T-helper 2 cell treated with Interferon-gamma antibody and Interleukin-4, amounts not matched to agents 100 ng/mL and 5 ng/mL, for 36 hours (primary cell): Measurements from ENCODE around the gene ARSA. TPM values are rescaled to one million over a fixed set of nuclear protein-coding genes. Genes with fewer than 3 reads are reported as not detected.

ENCODE experiments used
- intact Hi-C: fragments of 100-400 bp; cut with micrococcal nuclease; formaldehyde crosslinking; loops from one replicate; pipeline ENCODE4 v1.15.1; 2023
- total RNA-seq: library from RNA; stranded (reverse); gene quantifications from 2 replicates; pipeline ENCODE4 v1.2.3, GENCODE V29; 2022

ARSA gene
- total RNA-seq, 1 donor from 2014 or later: 45.8 TPM

DNA sequence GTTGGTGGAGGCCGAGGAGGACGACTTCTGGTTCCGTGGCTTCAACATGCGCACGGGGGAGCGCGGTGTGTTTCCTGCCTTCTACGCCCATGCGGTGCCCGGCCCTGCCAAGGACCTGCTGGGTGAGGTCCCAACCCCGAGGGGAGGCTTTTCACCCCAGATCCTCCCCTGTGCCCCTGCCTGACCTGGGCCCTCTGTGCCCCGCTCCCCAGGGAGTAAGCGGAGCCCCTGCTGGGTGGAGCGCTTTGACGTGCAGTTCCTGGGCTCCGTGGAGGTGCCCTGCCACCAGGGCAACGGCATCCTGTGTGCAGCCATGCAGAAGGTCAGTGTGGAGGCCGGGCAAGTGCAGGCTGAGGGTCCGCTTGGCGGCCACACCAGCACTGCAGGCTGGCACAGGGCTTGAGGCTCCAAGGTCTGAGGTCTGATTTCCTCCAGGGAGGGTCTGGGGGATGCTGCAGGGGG lies 22.3 kb downstream of the ARSA start:
- intact Hi-C loops: no loop called here

DNA sequence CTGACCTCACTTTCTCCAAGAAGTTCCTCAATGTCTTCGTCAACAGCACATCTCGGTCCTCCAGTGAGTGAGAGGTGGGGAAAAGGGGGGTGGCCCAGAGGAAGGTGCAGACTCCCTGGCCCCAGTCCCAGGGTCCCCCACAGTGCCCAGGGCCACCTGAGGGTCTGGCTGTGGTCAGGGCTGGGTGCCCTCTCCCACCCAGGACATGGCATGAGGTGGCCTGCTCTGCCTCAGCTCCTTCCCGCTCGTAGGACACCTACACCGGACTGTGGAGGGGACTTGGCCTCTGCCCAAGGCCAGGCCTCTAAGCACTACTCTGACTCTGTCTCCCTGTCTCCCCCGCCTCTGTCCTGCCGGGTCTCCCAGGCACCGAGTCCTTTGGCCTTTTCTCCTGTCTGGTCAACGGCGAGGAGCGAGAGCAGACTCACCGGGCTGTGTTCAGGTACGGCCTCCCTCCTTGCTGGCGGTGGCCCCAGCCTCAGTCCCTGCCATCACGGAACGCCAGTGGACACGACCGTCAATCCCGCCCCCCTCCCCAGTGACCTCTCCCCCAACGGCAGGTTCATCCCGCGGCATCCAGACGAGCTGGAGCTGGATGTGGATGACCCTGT lies 22.8 kb downstream of the ARSA start:
- intact Hi-C loops: no loop called here

DNA sequence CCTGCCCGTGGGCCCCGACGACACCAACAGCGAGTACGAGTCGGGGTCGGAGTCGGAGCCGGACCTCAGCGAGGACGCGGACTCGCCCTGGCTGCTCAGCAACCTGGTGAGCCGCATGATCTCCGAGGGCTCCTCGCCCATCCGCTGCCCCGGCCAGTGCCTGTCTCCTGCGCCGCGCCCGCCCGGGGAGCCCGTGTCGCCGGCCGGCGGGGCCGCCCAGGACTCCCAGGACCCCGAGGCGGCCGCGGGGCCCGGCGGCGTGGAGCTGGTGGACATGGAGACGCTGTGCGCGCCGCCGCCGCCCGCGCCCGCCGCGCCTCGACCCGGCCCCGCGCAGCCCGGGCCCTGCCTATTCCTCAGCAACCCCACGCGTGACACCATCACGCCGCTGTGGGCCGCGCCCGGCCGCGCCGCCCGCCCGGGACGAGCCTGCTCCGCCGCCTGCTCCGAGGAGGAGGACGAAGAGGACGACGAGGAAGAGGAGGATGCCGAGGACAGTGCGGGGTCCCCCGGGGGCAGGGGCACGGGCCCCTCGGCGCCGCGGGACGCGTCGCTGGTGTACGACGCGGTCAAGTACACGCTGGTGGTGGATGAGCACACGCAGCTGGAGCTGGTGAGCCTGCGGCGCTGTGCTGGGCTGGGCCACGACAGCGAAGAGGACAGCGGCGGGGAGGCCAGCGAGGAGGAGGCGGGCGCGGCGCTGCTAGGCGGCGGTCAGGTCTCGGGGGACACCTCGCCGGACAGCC lies 23.5 kb downstream of the ARSA start:
- intact Hi-C loops: no loop called here

DNA sequence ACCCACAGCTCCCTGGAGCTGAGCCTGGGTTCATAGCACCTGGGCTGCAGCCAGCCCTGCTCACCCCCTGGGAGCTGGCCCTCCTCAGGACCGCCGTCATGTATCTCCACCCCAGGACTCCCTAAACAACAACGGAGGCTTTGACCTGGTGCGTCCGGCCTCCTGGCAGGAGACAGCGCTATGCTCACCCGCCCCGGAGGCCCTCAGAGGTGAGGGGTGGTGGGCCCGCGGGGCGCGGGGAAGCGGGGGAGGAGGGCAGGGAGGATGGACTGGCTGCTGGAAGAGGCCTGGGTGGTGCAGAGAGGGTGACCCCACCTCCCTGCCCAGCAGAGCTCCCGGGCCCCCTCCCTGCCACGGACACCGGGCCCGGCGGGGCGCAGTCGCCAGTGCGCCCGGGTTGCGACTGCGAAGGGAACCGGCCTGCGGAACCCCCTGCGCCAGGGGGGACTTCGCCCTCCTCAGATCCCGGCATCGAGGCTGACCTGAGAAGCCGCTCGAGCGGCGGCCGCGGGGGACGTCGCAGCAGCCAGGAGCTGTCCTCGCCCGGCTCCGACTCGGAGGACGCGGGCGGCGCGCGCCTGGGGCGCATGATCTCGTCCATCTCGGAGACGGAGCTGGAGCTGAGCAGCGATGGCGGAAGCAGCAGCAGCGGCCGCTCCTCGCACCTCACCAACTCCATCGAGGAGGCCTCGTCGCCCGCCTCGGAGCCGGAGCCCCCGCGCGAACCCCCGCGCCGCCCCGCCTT lies 24.3 kb downstream of the ARSA start:
- intact Hi-C loops: no loop called here

DNA sequence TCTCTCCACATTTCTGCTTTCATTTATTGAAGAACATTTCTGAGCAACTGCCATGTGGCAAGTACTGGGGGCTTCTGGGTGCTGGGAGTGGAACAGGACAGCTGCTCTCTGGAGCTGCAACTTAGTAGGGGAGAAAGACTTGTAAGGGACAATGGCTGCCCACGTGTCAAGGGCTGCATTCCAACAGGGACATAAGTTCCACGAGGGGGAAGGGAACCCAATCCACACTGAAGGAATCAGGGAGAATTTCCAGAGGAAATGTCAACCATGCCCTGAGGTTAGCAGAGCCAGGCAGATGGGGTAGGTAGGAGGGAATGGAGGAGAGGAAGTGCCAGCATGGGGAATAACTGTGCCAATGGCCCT lies 25.6 kb downstream of the ARSA start:
- intact Hi-C loops: no loop called here

DNA sequence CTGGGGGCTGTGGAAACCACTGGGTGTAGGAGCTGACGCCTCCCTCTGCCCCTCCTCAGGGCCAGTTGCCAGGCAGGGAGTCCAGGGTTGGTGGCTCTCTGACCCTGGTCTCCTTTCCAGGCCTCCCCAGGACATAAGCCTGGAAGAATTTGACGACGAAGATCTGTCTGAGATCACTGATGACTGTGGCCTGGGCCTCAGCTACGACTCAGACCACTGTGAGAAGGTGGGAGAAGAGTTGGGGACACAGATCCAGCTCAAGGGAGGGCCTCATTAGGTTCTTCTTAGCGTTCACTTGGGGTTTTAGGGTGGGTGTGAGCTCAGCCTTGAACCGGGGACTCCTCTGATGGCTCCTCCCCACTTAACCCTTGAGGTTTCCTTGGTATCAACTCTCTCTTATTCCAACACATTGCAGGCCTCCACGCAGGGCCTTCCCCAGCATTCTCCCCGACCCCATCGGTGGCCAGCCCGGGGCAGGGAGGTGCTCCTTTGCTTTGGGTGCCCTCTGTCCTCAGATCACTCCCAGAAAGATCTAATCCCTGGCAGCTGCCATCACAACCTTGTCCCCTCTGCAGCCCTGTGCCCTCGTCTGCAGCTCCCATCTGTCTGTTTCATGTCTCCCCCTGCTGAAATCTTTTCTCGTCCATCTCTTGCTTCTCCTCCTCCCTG lies 26.1 kb downstream of the ARSA start:
- intact Hi-C loops: no loop called here

DNA sequence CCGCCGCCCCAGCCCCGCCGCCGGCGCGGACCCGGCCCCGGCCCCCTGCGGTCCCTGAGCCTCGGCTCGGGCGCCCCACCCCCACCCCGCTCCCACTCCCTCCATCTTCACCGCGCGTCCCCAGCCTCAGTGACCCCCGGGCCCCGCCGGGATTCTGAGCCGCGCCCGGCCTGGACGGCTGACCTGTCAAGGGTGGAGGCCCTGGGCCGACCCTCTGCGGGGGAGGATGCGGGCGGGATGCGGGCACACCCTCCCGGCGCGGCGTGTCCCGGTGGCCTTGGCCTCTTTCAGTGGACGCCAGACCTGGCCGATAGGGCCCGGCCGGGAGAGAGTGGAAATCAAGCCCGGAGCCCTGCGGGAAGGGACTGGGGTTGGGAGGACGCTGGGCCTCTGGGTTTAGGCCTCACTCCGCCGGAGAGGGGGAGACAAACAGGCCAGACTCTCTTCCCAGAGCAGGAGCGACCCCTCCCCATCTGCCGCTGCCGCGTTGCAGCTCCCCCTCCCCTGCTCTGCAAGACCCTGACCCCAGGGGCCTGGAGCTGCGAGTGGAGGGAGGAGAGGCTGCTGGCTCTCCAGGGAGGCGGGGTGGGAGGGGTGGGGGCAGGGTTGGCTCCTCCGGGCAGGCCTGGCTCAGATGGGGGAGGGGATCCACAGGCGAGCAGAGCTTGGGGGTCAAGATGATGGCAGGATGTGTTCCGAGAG lies 26.8 kb downstream of the ARSA start:
- intact Hi-C loops: no loop called here

DNA sequence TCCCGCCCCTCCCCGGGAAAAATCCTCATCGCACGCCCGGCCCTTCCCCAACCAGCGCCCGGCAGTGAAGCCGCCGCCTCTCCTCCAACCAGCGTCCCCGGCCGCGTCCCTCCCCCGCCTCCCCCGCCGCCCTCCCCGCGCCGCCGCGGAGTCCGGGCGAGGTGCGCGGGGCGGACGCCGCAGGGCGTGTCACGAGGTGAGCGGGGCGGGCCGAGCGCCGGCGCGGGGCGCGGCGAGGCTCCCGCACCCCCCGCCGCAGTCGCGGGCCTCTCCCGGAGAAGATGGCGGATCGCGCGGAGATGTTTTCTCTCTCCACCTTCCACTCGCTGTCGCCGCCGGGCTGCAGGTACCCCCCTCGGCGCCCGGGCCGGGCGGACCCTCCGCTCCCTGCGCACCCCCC lies 27.4 kb downstream of the ARSA start, which contains the start of gene MAPK8IP2:
Gene MAPK8IP2 (plus strand): TSS at position 256 of the 400 bp plus-strand sequence. CDS start 26 bp downstream, at position 282.
- intact Hi-C loops: no loop called here

DNA sequence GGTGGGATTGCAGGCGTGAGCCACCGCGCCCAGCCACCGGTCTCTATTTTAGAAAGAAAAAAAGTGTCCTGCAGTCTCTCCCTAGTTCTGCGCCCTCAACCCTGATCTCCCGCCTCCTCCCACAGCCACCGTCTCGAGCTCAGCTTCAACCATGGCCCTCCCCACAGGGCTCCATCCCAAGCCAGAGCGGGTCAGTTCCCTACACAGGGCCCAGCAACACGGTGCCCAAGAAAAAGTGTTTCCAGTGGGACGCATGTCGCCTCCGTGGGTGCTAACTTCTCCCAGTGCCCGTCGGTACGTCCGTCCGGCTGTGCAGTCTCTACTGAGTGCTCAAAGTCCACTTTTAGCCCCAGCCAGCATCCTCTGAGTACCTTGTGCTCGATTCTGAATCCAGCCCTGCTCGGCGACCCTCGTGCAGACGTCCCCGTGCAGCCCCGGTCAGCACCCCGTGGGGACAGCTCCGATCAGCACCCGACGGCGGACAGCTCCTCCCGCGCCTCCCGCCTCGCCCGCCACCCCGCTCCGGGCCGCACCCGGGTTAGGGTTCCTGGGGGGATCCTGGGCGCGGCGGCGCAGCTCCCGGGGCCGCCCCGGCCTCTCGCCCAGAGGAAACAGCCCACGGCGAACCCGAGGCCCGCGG lies 28.0 kb downstream of the ARSA start:
- intact Hi-C loops: no loop called here

DNA sequence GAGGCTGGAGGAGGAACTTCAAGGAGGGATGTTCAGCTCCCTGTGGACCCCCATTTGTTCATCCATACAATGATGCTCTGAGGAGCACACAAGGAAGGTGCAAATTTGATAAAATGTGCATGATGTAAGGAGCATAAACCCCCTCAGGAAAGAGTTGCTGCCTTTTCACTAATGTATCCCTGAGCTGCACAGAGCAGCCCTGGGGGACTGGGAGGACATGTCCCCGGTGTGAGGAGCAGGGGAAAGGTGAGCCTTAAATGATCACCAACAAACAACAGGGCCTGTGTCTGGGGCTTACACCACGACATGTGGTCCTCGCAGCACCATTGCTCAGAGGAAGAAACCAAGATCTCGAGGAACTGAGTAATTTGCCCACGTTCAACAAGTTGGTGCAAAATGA lies 30.9 kb downstream of the ARSA start:
- intact Hi-C loops: no loop called here

DNA sequence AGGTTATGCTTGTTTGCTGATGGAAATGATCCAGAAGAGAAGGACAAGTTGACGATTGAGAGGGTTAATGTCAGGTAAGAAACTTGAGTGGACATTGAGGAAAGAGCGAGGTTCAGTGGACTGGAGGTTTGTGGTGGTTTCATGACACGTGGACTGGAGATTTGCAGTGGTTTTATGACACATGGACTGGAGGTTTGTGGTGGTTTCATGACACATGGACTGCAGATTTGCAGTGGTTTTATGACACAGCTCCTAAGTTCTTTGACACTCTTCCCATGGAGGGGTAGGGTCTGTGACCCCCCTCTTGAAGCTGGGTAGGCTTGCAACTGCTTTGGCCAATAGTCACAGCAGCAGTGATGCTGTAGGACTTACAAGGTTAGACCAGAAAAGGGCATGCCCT lies 32.8 kb downstream of the ARSA start:
- intact Hi-C loops: no loop called here

DNA sequence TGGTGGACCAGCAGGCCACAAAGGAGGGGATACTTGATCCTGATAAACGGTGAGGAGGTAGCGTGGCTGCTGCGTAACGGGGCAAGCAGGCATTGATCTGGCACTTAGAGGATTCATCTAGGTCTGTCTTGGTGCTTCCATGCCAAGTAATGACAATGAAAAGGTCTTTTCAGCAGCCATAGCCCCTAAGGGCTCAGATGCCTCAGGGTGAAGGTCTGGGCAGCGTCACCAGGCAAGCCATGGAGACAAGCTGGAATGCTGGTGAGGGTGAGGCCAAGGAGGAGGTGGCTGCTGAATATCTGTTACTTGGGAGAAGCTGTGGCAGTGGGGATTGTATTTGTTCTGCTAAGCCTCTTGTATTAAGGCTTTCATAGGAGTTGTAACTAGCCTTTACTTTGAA lies 40.5 kb downstream of the ARSA start:
- intact Hi-C loops: no loop called here

DNA sequence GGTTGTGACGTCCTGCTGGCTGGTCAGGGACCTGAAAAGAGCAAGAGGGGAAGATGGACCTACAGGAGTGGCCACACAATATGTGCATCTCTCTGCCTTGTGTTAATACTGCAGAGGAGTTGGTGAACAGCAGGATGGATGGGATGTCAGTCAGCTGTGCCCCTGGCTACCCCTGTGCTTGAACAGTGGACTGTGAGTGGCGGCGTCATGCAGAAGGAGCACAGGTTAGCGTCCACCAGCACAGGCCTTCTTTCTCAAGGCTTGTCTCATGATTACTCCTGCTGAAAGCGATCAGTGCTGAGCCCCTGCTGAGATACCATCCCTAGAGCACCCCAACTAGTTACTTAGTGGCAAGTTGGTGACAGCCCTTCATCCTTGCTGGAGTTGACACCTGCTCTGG lies 41.5 kb downstream of the ARSA start:
- intact Hi-C loops: no loop called here

DNA sequence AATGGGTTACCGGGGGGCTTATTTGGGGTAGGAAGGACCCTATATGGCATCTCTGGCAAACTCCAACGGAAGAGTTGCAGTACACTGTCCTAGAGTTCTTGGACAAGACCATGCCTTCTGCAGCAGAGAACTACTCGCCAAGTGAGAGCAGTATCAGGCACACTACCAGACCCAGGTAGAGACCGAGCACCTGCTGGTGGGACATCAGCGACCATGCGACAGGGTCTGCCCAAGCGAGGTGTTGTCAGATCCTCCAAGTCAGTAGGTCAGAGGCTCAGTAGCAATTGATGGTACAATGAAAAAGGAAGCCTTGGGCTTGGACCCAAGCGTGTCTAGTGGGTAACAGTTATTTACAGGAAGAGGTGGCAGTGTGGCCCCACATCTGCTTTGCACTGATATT lies 42.2 kb downstream of the ARSA start:
- intact Hi-C loops: no loop called here

DNA sequence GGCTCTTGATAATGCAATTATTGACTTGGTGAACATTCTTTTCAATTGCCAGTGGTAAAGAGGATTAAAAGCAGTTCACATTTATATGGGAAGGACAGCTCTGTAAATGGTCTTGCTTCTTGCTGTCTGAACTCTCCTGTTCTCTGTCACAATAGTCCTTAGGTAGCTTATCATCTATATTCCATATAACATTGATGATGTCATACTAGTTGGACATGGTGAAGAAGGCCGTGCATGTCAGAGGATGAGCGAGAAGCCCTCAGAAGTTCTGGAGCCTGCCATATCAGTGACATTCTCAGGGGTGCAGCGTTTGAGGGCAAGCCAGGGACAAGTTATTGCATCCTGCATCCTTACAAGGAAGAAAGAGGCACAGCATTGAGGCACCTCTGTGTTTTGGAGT lies 42.7 kb downstream of the ARSA start:
- intact Hi-C loops: no loop called here

DNA sequence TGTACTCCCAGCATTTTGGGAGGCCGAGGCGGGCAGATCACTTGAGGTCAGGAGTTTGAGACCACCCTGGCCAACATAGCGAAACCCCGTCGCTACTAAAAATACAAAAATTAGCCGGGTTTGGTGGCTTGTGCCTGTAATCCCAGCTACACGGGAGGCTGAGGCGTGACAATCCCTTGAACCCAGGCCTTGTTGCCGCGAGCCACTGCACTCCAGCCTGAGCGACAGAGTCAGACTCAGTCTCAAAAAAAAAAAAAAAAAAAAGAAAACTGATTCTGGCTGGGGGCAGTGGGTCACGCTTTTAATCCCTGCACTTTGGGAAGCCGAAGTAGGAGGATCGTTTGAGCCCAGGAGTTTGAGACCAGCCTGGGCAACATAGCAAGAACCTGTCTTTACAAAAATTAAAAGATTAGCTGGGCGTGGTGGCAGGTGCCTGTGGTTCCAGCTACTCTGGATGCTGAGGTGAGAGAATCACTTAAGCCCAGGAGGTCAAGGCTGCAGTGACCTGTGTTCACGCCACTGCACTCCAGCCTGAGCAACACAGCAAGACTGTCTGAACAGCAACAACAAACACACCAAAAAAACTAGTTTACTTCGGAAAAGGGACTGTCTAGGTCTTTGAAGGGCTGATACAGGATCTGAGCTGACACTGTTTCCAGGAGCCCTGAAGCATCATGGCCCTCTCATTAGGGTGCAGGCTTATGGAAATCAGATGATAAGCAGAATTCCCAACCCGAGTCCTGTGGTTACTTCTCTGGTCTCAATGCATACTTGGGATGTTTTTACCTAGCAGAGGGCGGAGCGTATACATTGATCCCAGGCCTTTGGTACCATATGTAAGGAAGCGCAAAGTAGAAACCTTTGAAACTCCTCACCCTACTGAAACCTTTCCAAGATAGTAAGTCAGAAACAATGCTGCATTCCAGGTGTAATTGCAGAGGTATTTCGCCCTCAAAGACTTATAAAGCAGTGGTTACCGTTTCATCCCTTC lies 43.6 kb downstream of the ARSA start:
- intact Hi-C loops: loop anchor here (5.0 kb wide), 1 partner anchor 732 kb away; the partner anchor contains the start of gene ZBED4

DNA sequence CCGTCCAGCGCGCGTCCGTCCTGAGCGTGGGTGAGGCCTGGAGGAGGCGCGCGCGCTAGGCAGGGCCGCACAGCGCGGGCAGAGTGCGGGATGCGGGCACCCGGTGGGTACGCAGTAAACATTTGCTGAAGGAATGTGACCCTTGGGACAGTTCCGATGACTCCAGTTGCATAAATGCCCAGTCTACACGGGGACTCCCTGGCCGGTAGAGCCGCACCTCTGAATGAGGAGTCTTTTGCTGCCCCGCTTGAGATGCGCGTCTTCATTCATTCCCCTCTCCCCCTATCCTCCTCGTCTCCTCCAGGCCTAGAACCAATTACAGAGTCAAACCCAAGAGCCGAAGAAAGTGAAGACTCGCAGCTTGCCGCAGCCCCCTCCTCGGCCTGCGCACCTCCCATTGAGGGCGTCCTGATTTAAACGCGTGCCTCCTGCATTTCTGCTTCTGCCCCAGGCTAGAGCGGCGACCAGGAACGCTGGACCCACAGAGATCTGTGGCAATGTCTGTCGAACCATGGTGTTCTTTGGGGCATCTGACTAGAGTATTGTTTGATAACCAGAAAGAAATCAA lies 44.6 kb downstream of the ARSA start:
- intact Hi-C loops: loop anchor here (1.0 to 5.0 kb wide), 2 partner anchors 38 to 731 kb away; partner anchors contain the start of gene ZBED4

DNA sequence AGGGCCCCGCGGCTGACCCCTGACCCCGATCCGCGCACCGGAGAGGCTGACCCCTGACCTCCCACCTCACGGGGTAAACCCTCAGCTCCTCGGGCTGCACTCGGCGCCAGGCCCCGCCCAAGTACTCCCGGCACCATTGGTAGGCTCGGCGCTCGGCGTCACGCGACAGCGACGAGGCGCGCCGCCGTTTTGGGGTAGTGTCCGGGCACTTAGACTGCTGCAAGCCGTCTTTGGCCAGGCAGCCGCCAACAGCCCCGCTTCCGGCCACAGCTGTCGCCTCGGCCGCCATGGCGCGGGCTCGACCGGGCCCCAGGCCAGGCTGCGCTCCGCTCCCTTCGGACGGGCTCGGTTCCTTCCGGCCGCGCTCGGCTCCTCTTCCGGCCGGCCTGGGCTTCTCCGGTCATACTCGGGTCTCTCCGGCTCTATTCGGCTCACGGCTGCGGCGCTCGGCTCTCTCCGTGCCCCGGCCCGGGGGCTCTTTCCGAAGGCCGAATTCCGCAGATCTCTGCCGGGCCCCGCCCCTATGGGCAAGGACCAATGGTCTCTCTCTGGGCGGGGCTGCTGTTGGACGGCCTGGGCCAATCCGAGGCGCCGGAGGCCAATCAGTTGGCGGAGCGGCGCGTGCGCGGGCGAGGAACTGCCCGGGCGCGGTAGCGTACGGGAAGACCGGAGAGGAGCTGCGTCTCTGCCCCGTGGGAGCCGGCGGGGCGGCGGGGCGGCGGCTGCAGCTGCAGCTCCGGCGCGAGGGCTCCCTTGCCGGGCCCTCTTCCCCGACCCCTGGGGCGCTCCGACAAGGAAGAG lies 45.3 kb downstream of the ARSA start, which contains the start of gene CHKB:
Gene CHKB (minus strand): TSS at position 357 of the 801 bp plus-strand sequence. CDS start 68 bp downstream, at position 289.
- intact Hi-C loops: loop anchor here (1.0 to 5.0 kb wide), 4 partner anchors 19 to 730 kb away; partner anchors contain the start of genes SCO2 and ZBED4
